Measurements from ENCODE around the gene C8A.

C8A gene

DNA sequence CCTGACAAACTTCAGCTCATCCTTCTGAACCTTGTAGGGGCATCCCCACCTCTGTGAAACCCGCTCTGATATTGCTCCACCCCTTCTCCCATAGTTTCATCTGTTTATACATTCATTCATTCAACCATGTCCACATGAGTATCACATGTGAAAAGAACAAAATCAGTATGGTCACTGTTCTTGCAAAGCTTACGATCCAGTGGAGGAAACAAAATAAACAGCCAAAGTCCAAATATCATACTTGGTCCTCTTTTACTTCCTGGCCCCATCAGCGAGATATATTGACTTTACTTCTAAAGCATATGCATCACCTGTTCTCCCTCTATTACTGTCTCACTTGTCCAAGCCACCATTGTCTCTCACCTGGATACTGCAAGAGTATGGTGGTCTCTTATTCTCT is 35.6 kb downstream of the C8A start:
- no peak for DNase-seq (ENCODE audit: low read depth in 3 of 3, low spot score in 1 of 3)

DNA sequence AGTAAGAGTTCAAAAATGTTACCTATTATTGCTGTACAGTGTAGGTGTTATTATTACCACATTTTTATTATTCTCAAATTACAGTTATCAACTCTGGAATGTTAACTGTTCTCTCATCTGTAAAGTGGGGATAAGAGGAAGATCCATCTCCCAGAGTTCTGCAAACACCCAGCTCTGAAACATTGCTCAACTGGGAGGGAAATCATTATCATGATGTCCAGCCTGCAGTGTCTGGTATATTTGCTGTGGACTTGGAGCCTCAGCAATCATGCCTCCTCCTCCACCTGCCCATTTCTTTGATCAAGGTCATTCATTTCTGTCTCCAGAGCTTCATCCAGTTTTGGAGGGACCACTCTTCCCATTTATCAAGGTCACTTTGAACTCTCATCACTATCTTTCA is 39.4 kb downstream of the C8A start:
- DNase-seq (ENCODE audit: low read depth in 3 of 3, low spot score in 1 of 3), result no peak

DNA sequence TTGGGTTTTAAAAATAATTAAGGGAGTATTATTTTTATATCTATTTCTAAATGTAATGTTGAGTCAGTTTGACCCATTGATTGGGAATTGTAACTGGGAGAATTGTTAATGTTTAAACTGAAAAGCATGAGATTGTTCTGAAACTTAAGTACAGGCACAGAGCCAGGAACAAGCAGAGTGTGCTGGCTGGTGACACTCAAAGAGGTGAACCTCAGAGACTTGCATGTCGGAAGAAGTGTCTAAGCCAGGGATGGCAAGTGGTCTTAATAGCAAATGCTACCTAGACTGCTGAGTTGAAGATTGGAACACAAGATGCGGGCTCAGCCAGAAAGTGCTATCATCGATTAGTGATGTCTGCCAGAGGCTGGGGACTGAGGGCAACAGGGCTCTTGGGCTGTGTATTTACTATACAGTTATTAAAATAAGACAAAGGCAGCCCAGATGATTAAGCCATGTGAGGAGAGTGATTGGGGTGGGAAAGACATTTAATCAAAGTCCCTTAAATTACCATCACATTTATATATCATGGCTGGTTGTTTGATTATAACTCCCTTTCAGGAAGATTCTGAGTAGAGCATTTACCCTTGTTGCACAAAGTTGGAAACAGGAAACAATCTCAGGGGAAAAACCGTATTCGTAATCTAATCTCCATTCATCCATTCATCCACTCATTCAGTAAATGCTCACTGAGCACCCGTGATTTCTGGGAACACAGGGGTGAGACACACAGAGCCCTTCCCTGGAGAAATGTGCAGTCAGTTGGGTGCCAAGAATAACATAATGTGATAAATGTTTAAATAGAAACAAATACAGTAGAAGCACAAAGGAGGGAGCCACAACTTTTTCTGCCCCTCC is 42.8 kb downstream of the C8A start:
- no peak for DNase-seq (ENCODE audit: low read depth in 3 of 3, low spot score in 1 of 3)

DNA sequence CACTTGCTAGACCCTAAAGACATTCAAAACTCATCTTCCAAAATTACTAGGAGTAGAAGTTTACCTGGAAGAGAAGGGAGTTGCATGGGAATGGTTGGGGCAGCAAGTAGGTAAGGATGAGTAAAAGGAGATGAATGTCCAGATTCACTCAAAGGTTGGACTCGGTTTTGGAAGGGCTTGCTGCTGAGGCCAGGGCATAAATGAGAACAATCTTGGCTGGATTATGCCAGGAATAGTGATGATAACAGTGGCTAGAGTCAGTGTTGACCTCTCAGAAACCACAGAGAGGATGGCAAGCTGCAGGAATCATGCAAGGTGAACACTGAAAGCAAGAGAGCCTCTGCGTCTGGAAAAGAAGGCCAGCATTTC is 43.4 kb downstream of the C8A start:
- DNase-seq (ENCODE audit: low read depth in 3 of 3, low spot score in 1 of 3), result no peak

DNA sequence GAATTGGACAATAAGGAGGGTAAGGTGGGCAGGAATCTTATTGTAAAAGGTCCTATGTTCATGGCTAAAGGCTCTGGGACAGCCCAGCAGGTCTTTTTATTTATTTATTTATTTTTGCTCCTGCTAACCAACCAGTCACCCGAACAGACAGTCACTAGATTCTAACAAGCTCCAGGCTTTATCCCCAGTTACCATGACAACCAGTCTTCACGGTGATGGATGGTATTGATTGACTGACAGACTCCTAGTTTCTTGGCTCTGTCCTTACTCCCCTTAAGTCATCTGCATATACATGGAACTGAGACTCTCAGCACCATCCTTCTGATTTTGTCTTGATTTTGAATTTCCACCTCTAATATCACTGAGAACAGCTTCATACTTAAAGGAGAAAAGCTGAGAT is 44.3 kb downstream of the C8A start:
- no peak for DNase-seq (ENCODE audit: low read depth in 3 of 3, low spot score in 1 of 3)

DNA sequence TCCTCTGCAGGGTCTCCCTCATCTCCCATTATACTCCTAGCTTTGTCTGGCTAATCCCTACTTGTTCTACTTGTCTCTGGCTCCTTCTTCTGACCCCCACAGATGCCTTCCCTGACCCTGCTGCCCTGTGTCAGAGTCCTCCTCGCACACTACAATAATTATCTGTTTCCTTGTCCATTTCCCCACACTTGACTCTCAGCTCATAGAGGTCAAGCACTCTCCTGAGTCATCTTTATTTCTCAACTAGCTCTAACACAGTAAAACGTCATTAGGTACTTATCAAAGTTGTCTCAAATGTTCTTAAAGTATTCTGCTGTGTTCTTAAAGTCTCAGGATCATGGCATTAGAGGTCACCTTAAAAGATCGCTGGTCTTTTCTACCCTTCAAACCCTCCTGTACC is 47.1 kb downstream of the C8A start:
- no peak for DNase-seq (ENCODE audit: low read depth in 3 of 3, low spot score in 1 of 3)

DNA sequence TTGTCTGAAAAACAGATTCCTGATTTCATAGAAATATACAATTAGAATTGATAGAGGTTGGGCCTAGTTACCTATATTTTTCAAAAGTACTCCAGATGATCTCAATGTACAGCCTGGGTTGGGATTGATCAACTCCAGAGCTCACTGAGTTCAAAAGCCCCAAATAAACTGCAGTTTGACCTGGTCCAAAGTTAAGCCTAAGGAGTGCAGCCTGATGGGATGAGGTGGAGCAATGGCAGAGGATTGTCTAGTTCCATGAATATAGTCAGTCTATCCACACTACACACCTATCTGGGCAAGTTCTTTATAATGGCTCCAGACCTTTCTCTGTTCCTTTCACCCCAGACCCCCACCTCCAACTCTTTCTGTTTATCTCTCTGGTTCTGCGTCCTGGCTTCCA is 49.2 kb downstream of the C8A start:
- no peak for DNase-seq (ENCODE audit: low read depth in 3 of 3, low spot score in 1 of 3)

DNA sequence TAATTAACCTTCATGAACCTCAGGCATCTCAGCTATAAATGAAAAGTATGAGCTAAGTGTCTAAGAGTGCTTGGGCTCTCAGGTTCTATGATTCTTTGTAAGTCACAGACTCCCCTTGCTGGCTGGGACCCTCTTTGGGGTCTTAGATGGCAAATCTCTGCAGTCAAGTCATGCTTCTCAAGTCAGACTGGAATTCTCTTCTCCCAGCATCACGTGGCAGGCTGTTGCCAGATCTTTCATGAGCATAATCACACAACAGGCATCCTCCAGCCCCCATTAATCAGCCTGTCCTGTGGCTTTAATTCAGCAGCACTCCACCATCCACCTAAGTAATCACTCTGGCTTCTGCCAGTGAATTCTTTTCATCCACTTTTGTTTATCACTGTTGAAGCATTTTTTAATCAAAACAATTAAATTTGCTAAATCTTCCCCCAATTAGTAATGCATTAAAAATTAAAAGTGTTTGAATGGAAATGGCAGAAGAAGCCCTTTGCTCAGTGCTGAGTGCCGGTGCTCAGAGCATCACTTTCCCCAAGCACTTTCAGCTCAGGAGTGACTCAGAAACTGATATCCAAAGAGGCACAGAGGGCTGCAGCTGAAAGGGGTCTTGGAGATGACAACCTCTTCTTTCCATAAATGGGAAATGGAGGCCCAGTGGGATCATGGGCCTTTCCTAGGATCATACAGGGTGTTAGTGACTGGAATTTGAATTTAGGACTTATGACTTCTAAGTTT is 50.2 kb downstream of the C8A start:
- no peak for DNase-seq (ENCODE audit: low read depth in 3 of 3, low spot score in 1 of 3)

DNA sequence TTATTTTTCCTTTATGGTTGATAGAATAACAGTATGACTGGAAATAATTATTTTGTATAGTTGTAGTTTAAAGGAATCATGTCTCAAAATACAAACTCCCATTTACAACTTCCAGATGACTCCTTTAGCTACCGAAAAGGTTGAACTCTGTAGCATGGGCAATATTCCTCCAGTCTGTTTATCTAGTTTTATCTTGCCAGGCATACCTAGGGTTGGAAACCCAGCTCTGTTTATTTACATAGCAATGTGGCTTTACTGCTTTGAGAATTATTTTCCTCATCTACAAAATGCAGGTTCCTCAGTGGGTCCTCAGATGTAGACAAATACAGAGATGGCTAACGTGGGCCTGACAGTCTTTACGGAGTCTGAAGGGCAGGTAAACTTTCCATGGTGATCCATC is 51.1 kb downstream of the C8A start:
- DNase-seq (ENCODE audit: low read depth in 3 of 3, low spot score in 1 of 3), result no peak

DNA sequence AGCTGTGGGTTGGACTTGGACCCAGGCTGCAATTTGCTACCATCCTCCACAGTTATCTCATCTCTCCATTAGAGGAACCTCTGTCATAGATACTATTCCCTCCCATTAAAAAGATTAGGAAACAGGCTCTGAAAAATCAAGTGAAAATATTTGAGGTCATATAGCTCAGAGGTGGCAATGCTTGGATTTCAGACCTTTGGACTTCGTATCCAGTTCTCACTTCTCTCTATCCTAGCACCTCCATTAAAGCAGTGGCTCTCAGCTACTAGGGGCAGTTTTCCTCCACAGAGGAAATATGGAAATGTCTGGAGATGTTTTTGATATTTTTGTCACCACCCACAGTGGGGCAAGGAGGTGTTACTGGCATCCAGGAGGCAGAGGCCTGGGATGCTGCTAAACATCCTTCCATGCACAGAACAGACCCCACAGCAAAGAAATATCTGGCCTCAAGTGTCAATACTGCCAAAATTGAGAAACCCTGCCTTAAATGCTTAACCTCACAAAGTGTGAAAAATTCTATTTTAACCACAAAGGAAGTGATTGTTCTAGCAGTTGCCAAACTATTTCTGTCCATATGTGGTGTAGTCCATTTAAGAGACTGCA is 54.1 kb downstream of the C8A start:
- no peak for DNase-seq (ENCODE audit: low read depth in 3 of 3, low spot score in 1 of 3)

DNA sequence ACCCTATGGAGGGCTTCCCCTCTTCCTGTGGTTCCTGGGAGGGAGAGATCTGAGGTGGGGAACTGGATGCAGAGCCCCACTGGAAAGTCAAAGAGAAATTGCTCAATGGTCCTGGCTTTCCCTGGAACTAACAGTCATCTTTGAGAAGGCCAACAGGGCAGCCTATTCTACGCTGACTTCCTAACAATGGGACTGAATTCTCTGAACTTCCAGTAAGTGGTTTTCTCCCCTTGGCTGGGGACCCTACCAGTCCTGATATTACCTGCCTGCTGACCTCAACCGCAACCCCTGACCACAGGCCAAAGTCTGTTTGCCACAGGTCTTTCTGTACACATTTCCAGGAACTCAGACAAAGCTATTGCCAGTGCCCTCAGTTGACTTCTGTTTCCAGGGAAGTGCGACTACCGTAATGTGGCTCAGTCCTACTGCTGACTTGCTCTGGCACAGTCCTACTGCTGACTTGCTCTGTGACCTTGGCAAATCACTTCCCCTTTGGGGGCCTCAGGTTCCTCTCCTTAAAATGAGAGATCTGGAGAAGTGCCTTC is 55.9 kb downstream of the C8A start:
- DNase-seq (ENCODE audit: low read depth in 3 of 3, low spot score in 1 of 3), result no peak

DNA sequence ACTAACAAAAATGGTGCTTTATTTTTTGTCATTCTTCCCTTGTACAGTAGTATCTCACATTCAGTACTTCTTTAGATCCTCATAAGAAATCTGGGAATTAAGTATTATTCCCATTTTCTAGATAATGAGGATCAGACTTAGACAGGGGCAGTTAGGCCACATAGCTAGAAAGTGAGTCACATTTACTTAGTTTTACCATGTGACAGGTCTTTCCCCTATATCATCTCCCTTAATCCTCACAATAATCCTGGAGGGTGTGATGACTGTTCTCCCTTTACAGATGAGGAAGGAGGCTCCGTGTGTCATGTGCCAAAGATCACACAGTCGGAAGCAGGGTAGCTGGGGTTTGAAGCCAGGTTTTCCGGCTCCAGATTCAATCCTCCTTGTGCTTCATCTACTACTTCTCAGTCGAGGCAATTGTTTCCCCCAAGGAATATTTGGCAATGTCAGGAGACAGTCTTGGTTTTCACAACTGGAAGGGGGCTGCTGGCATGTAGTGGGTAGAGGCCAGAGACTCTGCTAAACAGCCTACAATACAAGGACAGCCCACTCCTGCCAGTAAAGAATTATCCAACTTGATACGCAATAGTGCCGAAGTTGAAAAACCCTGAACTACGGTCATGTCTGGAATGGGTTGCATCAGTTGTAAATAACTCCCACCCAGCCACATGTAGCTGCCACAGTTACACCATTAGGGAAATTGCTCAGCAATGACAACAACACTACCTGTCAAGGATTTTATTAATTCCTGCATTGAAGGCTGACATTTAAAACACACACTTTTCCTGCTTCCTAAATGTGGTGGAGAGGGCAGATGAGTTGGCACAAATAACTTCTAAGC is 56.7 kb downstream of the C8A start:
- DNase-seq (ENCODE audit: low read depth in 3 of 3, low spot score in 1 of 3), result no peak

DNA sequence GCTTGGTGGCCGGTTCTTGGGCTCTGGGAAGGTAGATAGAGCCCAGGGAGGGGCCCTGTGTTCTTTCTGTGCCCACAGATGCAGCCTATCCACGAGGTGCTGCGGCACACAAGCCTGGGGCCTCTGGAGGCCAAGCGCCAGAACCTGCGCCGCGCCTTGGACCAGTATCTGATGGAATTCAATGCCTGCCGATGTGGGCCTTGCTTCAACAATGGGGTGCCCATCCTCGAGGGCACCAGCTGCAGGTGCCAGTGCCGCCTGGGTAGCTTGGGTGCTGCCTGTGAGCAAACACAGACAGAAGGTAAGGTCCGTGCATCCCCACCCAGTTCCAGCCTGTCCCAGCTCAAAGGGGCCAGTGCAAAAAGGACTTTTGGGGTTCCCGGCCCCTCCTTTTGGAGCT is 57.7 kb downstream of the C8A start:
- no peak for DNase-seq (ENCODE audit: low read depth in 3 of 3, low spot score in 1 of 3)

DNA sequence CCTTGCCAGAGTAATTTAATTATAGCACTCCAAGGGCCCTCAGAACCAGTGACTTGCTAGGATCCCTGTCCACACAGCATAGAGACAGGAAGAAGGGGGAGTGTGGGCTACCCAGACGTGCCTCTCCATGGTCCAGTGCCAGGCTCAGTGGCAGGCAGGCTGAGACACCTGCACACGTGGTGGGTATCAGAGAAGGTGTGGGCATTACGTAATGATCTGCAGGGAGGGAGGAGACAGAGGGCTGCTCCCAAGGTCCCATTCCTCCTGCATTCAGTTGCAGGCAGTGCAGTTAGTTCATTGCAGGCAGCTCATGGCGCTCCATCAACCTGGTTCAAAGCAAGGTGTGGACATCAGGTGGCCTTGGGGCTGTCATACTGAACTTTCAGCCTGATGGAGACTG is 61.4 kb downstream of the C8A start:
- no peak for DNase-seq (ENCODE audit: low read depth in 3 of 3, low spot score in 1 of 3)

DNA sequence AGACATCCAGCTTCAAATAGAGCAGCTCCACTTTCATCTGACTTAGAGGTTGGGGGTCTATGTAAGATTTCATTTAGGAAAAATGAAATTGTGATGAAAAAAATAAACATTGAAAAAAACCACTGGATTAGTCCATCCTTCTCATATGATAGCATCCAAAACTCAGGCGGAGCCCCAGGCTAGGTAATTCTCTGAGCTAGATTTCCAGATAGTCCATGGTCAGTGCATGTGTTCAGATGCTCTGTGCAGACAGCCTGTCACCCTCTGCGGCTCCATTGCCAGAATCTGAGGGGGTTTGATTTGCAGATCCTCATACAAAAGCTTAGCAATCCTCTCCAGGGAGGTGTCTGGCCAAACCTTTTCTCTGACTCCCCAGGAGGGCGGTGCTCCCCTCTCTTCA is 62.0 kb downstream of the C8A start:
- DNase-seq (ENCODE audit: low read depth in 3 of 3, low spot score in 1 of 3), result no peak

DNA sequence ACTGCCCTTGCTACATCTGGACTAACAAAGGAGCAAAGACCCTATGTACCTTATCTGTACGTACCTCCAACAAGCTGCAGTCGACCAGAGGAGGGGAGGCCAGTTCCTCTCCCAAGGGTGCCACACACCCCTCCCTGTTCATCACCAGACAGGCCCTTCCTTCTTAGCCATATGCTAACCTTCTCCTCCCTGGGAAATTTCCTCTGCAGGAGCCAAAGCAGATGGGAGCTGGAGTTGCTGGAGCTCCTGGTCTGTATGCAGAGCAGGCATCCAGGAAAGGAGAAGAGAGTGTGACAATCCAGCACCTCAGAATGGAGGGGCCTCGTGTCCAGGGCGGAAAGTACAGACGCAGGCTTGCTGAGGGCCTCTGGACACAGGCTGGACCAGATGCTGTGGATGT is 62.8 kb downstream of the C8A start:
- no peak for DNase-seq (ENCODE audit: low read depth in 3 of 3, low spot score in 1 of 3)

DNA sequence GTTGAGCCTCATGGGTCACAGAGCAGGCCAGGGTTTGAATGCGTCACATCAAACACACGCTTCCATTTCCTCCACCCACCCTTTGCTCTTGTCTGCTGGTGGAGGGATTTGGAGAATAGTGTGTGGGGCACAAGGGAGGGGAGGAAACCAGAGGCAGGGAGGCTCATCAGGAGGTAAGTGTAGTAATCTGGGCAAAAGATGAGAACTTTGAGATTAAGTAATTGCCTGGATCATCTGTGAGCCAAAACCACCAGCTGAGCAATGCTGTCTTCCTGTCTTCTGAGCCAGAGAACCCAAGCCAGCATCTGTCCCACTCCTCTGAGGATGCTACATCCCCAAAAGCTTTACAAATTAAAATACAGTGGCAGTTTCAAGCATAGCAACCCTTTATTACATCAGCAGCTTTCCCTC is 66.0 kb downstream of the C8A start:
- no peak for DNase-seq (ENCODE audit: low read depth in 3 of 3, low spot score in 1 of 3)

DNA sequence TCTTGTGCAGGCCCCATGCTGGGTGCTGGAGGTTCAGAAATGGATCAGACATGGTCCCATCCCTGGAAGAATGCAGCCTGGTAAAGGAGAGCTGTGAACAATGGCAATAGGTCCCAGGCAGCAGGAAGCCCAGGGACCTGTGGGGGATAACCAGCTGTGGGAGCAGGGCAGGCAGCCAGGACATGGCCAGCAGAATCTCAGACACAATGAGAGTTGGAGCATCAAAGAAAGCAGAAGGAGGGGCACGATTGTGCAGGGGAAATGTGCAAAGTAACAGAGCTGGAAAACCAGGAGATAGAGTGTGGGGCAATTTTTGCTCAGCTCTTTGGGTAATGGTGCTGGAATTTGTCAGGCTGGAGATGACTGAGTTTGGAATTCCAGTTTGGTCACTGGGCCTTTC is 66.9 kb downstream of the C8A start:
- no peak for DNase-seq (ENCODE audit: low read depth in 3 of 3, low spot score in 1 of 3)

DNA sequence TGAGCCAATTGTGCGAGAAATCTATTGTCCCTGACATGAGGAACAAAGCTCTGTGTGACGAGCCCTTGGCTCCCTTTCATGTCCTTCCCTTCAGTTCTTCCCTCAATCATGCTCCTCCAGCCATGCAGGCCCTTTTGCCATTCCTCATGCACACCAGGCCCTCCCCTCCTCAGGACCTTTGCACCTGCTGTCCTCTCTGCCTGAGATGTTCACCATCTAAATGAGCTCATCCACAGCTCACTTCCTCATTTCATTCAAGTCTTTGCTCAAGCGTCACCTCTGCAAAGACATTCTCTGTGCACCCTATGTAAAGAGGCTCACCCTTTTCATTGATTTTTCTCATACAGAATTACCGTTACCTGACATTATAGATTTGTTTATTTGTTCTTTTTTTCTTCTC is 67.5 kb downstream of the C8A start:
- DNase-seq (ENCODE audit: low read depth in 3 of 3, low spot score in 1 of 3), result no peak

DNA sequence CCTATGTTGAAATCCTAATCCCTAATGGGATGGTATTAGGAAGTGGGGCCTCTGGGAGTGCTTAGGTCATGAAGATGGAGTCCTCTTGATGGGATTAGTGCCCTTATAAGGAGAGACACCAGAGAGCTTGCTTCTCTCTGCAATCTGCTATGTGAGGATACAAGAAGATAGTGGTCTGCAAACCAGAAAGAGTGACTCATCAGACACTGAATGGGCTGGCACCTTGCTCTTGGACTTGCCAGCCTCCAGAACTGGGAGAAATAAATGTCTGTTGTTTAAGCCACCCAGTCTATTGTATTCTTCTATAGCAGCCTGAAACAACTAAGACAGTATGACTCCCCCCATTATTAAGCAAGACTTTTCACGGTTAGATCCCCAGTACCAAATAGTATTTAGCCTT is 67.9 kb downstream of the C8A start:
- no peak for DNase-seq (ENCODE audit: low read depth in 3 of 3, low spot score in 1 of 3)

DNA sequence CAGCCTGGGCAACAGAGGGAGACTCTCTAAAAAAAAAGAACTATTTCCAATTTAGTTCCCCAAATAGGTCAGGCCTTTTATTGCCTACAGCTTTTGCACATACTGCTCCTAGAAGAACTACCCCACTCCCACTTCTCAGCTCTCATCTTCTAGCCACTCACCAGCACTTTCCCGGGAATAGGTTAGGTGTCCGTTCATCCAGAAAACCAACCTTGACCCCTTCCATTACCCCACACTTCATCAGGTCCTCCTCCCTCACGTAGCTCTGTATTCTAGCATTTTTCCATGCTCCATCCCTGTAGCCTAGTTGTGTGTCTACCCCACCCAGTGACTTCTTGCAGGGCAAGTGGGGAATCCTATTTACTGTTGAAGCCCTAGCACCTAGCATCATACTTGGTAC is 68.6 kb downstream of the C8A start:
- no peak for DNase-seq (ENCODE audit: low read depth in 3 of 3, low spot score in 1 of 3)
